ENCODE data around the gene EDN1.
"Not testable (repeated sequence)": the region's sequence is repeated elsewhere in the genome, so short reads cannot be mapped to it uniquely, and the experiment has no call there.

EDN1 gene

GRCh38 chr6:12331951-12332749 is 42.0 kb downstream of the EDN1 start:
- Histone ChIP-seq H3K36me3 (ENCODE audit: control insufficient read depth, insufficient read depth, low read length, severe bottlenecking) (no peaks in the 10 kb centered on the region), H3K9me3 (ENCODE audit: control insufficient read depth, low read length) (no peaks in the 10 kb centered on the region), H3K27me3 (replicated peaks; ENCODE audit: control insufficient read depth, insufficient read depth, low read length) (no peaks in the 10 kb centered on the region), H3K4me1 (ENCODE audit: control insufficient read depth, insufficient read depth, low read length) (peaks cover 33% of the 10 kb centered on the region), H3K4me3 (ENCODE audit: low read length) (no peak overlapping the region), H3K9ac (ENCODE audit: low read length) (no peak overlapping the region)
- DNase-seq (ENCODE audit: low read depth): no peak

GRCh38 chr6:12332750-12333079 is 42.6 kb downstream of the EDN1 start:
- not testable (repeated sequence) for H3K4me3 ChIP-seq (ENCODE audit: low read length); H3K9ac ChIP-seq (ENCODE audit: low read length); H3K9me3 ChIP-seq (ENCODE audit: control insufficient read depth, low read length); H3K36me3 ChIP-seq (ENCODE audit: control insufficient read depth, insufficient read depth, low read length, severe bottlenecking); H3K27me3 ChIP-seq (replicated peaks; ENCODE audit: control insufficient read depth, insufficient read depth, low read length); DNase-seq (ENCODE audit: low read depth)
- peaks cover 33% of the 10 kb centered on the region for H3K4me1 ChIP-seq (ENCODE audit: control insufficient read depth, insufficient read depth, low read length)

- H3K27me3 ChIP-seq (replicated peaks; ENCODE audit: control insufficient read depth, insufficient read depth, low read length): no peaks in the 10 kb centered on the region
- H3K9me3 ChIP-seq (ENCODE audit: control insufficient read depth, low read length): no peaks in the 10 kb centered on the region
- H3K9ac ChIP-seq (ENCODE audit: low read length): no peak overlapping the region
- H3K36me3 ChIP-seq (ENCODE audit: control insufficient read depth, insufficient read depth, low read length, severe bottlenecking): no peaks in the 10 kb centered on the region
- H3K4me3 ChIP-seq (ENCODE audit: low read length): no peak overlapping the region
- no peak for DNase-seq (ENCODE audit: low read depth)
- H3K4me1 ChIP-seq (ENCODE audit: control insufficient read depth, insufficient read depth, low read length): peaks cover 33% of the 10 kb centered on the region
Measured at GRCh38 chr6:12333128-12333527, 43.0 kb downstream of the EDN1 start.

- Histone ChIP-seq H3K4me3 (ENCODE audit: low read length) (no peak overlapping the region), H3K27me3 (replicated peaks; ENCODE audit: control insufficient read depth, insufficient read depth, low read length) (peaks cover 8% of the 10 kb centered on the region), H3K9me3 (ENCODE audit: control insufficient read depth, low read length) (no peaks in the 10 kb centered on the region), H3K36me3 (ENCODE audit: control insufficient read depth, insufficient read depth, low read length, severe bottlenecking) (no peaks in the 10 kb centered on the region), H3K9ac (ENCODE audit: low read length) (no peak overlapping the region), H3K4me1 (ENCODE audit: control insufficient read depth, insufficient read depth, low read length) (peaks cover 33% of the 10 kb centered on the region)
- DNase-seq (ENCODE audit: low read depth): peak; percentile 40
Measured at GRCh38 chr6:12334526-12335130, 44.5 kb downstream of the EDN1 start.

- Histone ChIP-seq H3K27me3 (replicated peaks; ENCODE audit: control insufficient read depth, insufficient read depth, low read length) (peaks cover 13% of the 10 kb centered on the region), H3K9ac (ENCODE audit: low read length) (no peak overlapping the region), H3K36me3 (ENCODE audit: control insufficient read depth, insufficient read depth, low read length, severe bottlenecking) (no peaks in the 10 kb centered on the region), H3K4me1 (ENCODE audit: control insufficient read depth, insufficient read depth, low read length) (peaks cover 33% of the 10 kb centered on the region), H3K4me3 (ENCODE audit: low read length) (no peak overlapping the region), H3K9me3 (ENCODE audit: control insufficient read depth, low read length) (no peaks in the 10 kb centered on the region)
- DNase-seq (ENCODE audit: low read depth): no peak
Measured at GRCh38 chr6:12335131-12335527, 45.0 kb downstream of the EDN1 start.

- peaks cover 19% of the 10 kb centered on the region for H3K27me3 ChIP-seq (replicated peaks; ENCODE audit: control insufficient read depth, insufficient read depth, low read length)
- no peak for DNase-seq (ENCODE audit: low read depth)
Measured at GRCh38 chr6:12335717-12336116, 45.6 kb downstream of the EDN1 start.

GRCh38 chr6:12336121-12336971 is 46.2 kb downstream of the EDN1 start:
- Histone ChIP-seq H3K36me3 (ENCODE audit: control insufficient read depth, insufficient read depth, low read length, severe bottlenecking) (no peaks in the 10 kb centered on the region), H3K27me3 (replicated peaks; ENCODE audit: control insufficient read depth, insufficient read depth, low read length) (peaks cover 26% of the 10 kb centered on the region), H3K9me3 (ENCODE audit: control insufficient read depth, low read length) (no peaks in the 10 kb centered on the region), H3K4me1 (ENCODE audit: control insufficient read depth, insufficient read depth, low read length) (peaks cover 27% of the 10 kb centered on the region), H3K4me3 (ENCODE audit: low read length) (no peak overlapping the region), H3K9ac (ENCODE audit: low read length) (no peak overlapping the region)
- DNase-seq (ENCODE audit: low read depth): no peak

More at GRCh38 chr6:12335717-12336116, 45.6 kb downstream of the EDN1 start:
- Histone ChIP-seq H3K9ac (ENCODE audit: low read length) (no peak overlapping the region), H3K9me3 (ENCODE audit: control insufficient read depth, low read length) (no peaks in the 10 kb centered on the region), H3K36me3 (ENCODE audit: control insufficient read depth, insufficient read depth, low read length, severe bottlenecking) (no peaks in the 10 kb centered on the region), H3K4me1 (ENCODE audit: control insufficient read depth, insufficient read depth, low read length) (peaks cover 33% of the 10 kb centered on the region), H3K4me3 (ENCODE audit: low read length) (no peak overlapping the region)

GRCh38 chr6:12339022-12339421 is 48.9 kb downstream of the EDN1 start:
- Histone ChIP-seq H3K4me1 (ENCODE audit: control insufficient read depth, insufficient read depth, low read length) (peaks cover 16% of the 10 kb centered on the region), H3K9ac (ENCODE audit: low read length) (no peak overlapping the region), H3K9me3 (ENCODE audit: control insufficient read depth, low read length) (no peaks in the 10 kb centered on the region), H3K27me3 (replicated peaks; ENCODE audit: control insufficient read depth, insufficient read depth, low read length) (peaks cover 29% of the 10 kb centered on the region), H3K36me3 (ENCODE audit: control insufficient read depth, insufficient read depth, low read length, severe bottlenecking) (no peaks in the 10 kb centered on the region), H3K4me3 (ENCODE audit: low read length) (no peak overlapping the region)
- no peak for DNase-seq (ENCODE audit: low read depth)

GRCh38 chr6:12339808-12340487 is 49.8 kb downstream of the EDN1 start:
- no peak for DNase-seq (ENCODE audit: low read depth)
- Histone ChIP-seq H3K27me3 (replicated peaks; ENCODE audit: control insufficient read depth, insufficient read depth, low read length) (peaks cover 29% of the 10 kb centered on the region), H3K9ac (ENCODE audit: low read length) (no peak overlapping the region), H3K4me1 (ENCODE audit: control insufficient read depth, insufficient read depth, low read length) (peaks cover 11% of the 10 kb centered on the region), H3K4me3 (ENCODE audit: low read length) (no peak overlapping the region), H3K9me3 (ENCODE audit: control insufficient read depth, low read length) (no peaks in the 10 kb centered on the region), H3K36me3 (ENCODE audit: control insufficient read depth, insufficient read depth, low read length, severe bottlenecking) (no peaks in the 10 kb centered on the region)

- Histone ChIP-seq H3K9ac (ENCODE audit: low read length) (no peak overlapping the region), H3K4me1 (ENCODE audit: control insufficient read depth, insufficient read depth, low read length) (peaks cover 16% of the 10 kb centered on the region), H3K27me3 (replicated peaks; ENCODE audit: control insufficient read depth, insufficient read depth, low read length) (peaks cover 29% of the 10 kb centered on the region), H3K9me3 (ENCODE audit: control insufficient read depth, low read length) (no peaks in the 10 kb centered on the region), H3K4me3 (ENCODE audit: low read length) (no peak overlapping the region), H3K36me3 (ENCODE audit: control insufficient read depth, insufficient read depth, low read length, severe bottlenecking) (no peaks in the 10 kb centered on the region)
- DNase-seq (ENCODE audit: low read depth): no peak
Measured at GRCh38 chr6:12340488-12340818, 50.3 kb downstream of the EDN1 start.

GRCh38 chr6:12342664-12343063 is 52.5 kb downstream of the EDN1 start:
- Histone ChIP-seq H3K4me3 (ENCODE audit: low read length) (no peak overlapping the region), H3K4me1 (ENCODE audit: control insufficient read depth, insufficient read depth, low read length) (peaks cover 10% of the 10 kb centered on the region), H3K9me3 (ENCODE audit: control insufficient read depth, low read length) (no peaks in the 10 kb centered on the region), H3K27me3 (replicated peaks; ENCODE audit: control insufficient read depth, insufficient read depth, low read length) (peaks cover 29% of the 10 kb centered on the region), H3K9ac (ENCODE audit: low read length) (no peak overlapping the region), H3K36me3 (ENCODE audit: control insufficient read depth, insufficient read depth, low read length, severe bottlenecking) (no peaks in the 10 kb centered on the region)
- peak; percentile 14 for DNase-seq (ENCODE audit: low read depth)

Data from adipocyte (in vitro differentiated cells).